Breast epithelium (tissue), 4 donors: Measurements from ENCODE around the gene NSF. TPM values are rescaled to one million over a fixed set of nuclear protein-coding genes. Genes with fewer than 3 reads are reported as not detected.

Experiments
- DNase-seq, 2 donors: peaks; one replicate each; pipeline ENCODE4 v3.0.0-alpha.2; 2019; ENCODE audit warnings: low spot score in 2 of 2
- H3K27ac ChIP-seq, 2 donors: fragments of 200-600 bp; sonication (generic) in 1 of 2; one replicate each; pipeline ENCODE4 v1.5.1; 2016 to 2019; ENCODE audit warnings: mild to moderate bottlenecking in 1 of 2
- H3K27me3 ChIP-seq, 2 donors: fragments of 200-600 bp; sonication (generic) in 1 of 2; one replicate each; pipeline versions ENCODE4 v1.5.1 to v1.6.0; 2017 to 2019; ENCODE audit warnings: control low read depth in 1 of 2, mild to moderate bottlenecking in 1 of 2
- H3K36me3 ChIP-seq: fragments of 200-600 bp; one replicate; pipeline ENCODE4 v1.5.1; 2019
- H3K4me1 ChIP-seq, 2 donors: fragments of 200-600 bp; sonication (generic); one replicate each; pipeline ENCODE4 v1.5.1; 2016 to 2019; ENCODE audit warnings: control low read depth in 1 of 2
- H3K4me3 ChIP-seq, 3 donors: fragments of 200-600 bp; sonication (generic); 1 replicate in 2 of 3; 2 replicates in 1 of 3; pipeline ENCODE4 v1.5.1; 2016 to 2019; ENCODE audit warnings: mild to moderate bottlenecking in 3 of 3, moderate library complexity in 2 of 3
- H3K9me3 ChIP-seq, 2 donors: fragments of 200-600 bp; sonication (generic) in 1 of 2; one replicate each; pipeline ENCODE4 v1.5.1; 2016 to 2019; ENCODE audit warnings: control low read depth in 1 of 2
- POLR2A ChIP-seq: fragments of 450-650 bp; IDR thresholded peaks from one replicate; pipeline ENCODE4 v1.6.1; 2016; ENCODE audit warnings: antibody characterized with exemption, mild to moderate bottlenecking, moderate library complexity
- POLR2AphosphoS5 ChIP-seq, 3 donors: sonication (generic); formaldehyde crosslinking; IDR thresholded peaks; one replicate each; pipeline ENCODE4 v1.6.1; 2017; ENCODE audit warnings: antibody characterized with exemption in 3 of 3
- intact Hi-C: fragments of 100-400 bp; cut with DNase I; formaldehyde crosslinking; loops from one replicate; pipeline ENCODE4 v1.15.1; 2023; ENCODE audit warnings: low total_unique reads
- total RNA-seq, 3 donors: library from RNA; depleted of rRNA; stranded (reverse); fragments of >200 nt; gene quantifications; one replicate each; pipeline ENCODE4 v1.1.0, GENCODE V29; 2016
- TF ChIP-seq, protein P1 (sequence below), 3 donors: fragments of 450-650 bp; IDR thresholded peaks; one replicate each; pipeline ENCODE4 v1.5.1; 2016 to 2017; ENCODE audit warnings: antibody characterized with exemption in 3 of 3, mild to moderate bottlenecking in 3 of 3, moderate library complexity in 3 of 3

Gene NSF
- total RNA-seq, 3 donors from 2014 or later = 22.1 to 38.1 (median 38.0) TPM

- Histone ChIP-seq H3K4me1 (no peaks in the 10 kb centered on the region), H3K36me3 (no peaks in the 10 kb centered on the region), H3K27ac (no peak overlapping the region), H3K4me3 (no peak overlapping the region), H3K9me3 (no peaks in the 10 kb centered on the region), H3K27me3 (no peaks in the 10 kb centered on the region)
- TF ChIP-seq, protein P1, sequence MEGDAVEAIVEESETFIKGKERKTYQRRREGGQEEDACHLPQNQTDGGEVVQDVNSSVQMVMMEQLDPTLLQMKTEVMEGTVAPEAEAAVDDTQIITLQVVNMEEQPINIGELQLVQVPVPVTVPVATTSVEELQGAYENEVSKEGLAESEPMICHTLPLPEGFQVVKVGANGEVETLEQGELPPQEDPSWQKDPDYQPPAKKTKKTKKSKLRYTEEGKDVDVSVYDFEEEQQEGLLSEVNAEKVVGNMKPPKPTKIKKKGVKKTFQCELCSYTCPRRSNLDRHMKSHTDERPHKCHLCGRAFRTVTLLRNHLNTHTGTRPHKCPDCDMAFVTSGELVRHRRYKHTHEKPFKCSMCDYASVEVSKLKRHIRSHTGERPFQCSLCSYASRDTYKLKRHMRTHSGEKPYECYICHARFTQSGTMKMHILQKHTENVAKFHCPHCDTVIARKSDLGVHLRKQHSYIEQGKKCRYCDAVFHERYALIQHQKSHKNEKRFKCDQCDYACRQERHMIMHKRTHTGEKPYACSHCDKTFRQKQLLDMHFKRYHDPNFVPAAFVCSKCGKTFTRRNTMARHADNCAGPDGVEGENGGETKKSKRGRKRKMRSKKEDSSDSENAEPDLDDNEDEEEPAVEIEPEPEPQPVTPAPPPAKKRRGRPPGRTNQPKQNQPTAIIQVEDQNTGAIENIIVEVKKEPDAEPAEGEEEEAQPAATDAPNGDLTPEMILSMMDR (IDR thresholded peaks at IDR 0.05) = no peak
- TF ChIP-seq POLR2A (no peak), POLR2AphosphoS5 (IDR thresholded peaks at IDR 0.05) (no peak)
- DNase-seq = no peak
- intact Hi-C loops = loop anchor here (10.0 kb wide), 1 partner anchor 1605 kb away; the partner anchor contains the start of genes ACBD4 and PLCD3
Observed at GRCh38 chr17:46739982-46740381, 149.5 kb downstream of the NSF start.

DNA sequence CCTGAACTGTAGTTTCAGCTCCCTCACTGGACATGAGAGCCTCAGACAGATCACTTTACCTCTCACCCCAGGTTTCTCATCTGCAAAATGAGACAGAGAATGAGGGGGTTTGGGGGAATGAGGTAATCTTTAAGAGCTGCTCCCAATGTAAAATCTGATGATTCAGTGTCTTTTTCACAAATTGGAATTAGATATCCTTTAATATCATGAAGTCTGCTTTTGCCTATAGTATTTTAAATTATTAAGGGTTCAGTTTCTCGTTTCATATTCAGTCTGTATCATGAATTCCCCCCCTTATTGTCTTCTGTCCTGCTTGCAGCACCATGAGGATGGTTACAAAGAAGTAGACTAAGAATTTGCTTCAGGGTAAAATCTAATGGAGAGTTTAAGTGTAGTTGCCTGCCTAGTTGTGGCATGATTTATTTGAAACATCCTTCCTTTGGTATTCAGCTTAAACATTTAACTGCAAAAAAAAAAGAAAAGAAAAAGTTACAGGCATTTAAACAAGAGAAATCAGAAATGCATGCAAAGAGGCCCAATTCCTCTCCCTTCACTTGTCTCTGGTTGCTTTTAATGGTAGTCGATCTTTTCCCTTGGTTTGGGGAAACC lies 150.8 kb downstream of the NSF start:
- no peak overlapping the region for H3K27ac ChIP-seq
- intact Hi-C loops = loop anchor here (10.0 kb wide), 1 partner anchor 1606 kb away; the partner anchor contains the start of genes ACBD4 and PLCD3
- no peak for DNase-seq
- no peaks in the 10 kb centered on the region for H3K36me3 ChIP-seq
- H3K4me1 ChIP-seq = no peaks in the 10 kb centered on the region
- no peaks in the 10 kb centered on the region for H3K9me3 ChIP-seq
- TF ChIP-seq POLR2A (no peak), POLR2AphosphoS5 (IDR thresholded peaks at IDR 0.05) (no peak)
- TF ChIP-seq, protein P1 (IDR thresholded peaks at IDR 0.05) = no peak
- no peaks in the 10 kb centered on the region for H3K27me3 ChIP-seq
- H3K4me3 ChIP-seq = no peak overlapping the region

GRCh38 chr17:46742565-46743270 lies 152.2 kb downstream of the NSF start:
- intact Hi-C loops = loop anchor here (10.0 kb wide), 1 partner anchor 1608 kb away; the partner anchor contains the start of genes ACBD4 and PLCD3
- Histone ChIP-seq H3K27me3 (no peaks in the 10 kb centered on the region), H3K4me3 (no peak overlapping the region), H3K27ac (peak overlapping the region in 1 of 2 donors; percentile 22), H3K9me3 (no peaks in the 10 kb centered on the region), H3K4me1 (no peaks in the 10 kb centered on the region), H3K36me3 (no peaks in the 10 kb centered on the region)
- peak in 1 of 2 donors; percentile 41 for DNase-seq
- TF ChIP-seq, protein P1 (IDR thresholded peaks at IDR 0.05) = no peak

DNA sequence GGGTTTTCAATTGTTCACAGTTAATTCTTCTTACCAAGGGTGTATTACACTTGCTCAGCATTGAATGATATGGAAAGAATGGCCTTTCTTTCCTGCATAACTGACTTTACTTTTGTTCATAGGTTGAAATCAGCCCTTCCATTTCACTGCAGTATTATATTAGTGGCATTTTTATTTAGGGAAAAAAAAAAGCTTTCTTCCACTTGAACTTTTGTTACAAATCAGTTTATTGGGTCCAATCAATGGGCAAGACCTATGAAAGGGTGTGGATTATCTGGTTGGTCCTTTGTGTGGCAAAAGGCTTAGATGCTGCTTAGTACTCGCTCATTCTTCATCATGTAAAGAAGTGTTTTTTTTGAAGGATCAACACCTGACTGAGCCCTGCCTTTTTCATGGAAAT lies 154.0 kb downstream of the NSF start:
- TF ChIP-seq POLR2A (no peak), POLR2AphosphoS5 (IDR thresholded peaks at IDR 0.05) (no peak)
- TF ChIP-seq, protein P1 (IDR thresholded peaks at IDR 0.05) = no peak
- no peaks in the 10 kb centered on the region for H3K27me3 ChIP-seq
- DNase-seq = no peak
- no peaks in the 10 kb centered on the region for H3K9me3 ChIP-seq
- intact Hi-C loops = loop anchor here (10.0 kb wide), 1 partner anchor 1610 kb away; the partner anchor contains the start of genes ACBD4 and PLCD3
- H3K36me3 ChIP-seq = no peaks in the 10 kb centered on the region
- peak overlapping the region in 1 of 2 donors; percentile 36 for H3K27ac ChIP-seq
- no peak overlapping the region for H3K4me3 ChIP-seq
- no peaks in the 10 kb centered on the region for H3K4me1 ChIP-seq

GRCh38 chr17:46745376-46745775 lies 154.9 kb downstream of the NSF start:
- no peak for DNase-seq
- TF ChIP-seq, protein P1 (IDR thresholded peaks at IDR 0.05) = no peak
- TF ChIP-seq POLR2AphosphoS5 (IDR thresholded peaks at IDR 0.05) = no peak
- intact Hi-C loops = loop anchor here (10.0 kb wide), 1 partner anchor 1611 kb away; the partner anchor contains the start of genes ACBD4 and PLCD3
- Histone ChIP-seq H3K27ac (peak overlapping the region; percentile 1 to 36), H3K9me3 (no peaks in the 10 kb centered on the region), H3K27me3 (no peaks in the 10 kb centered on the region), H3K4me3 (no peak overlapping the region), H3K36me3 (no peaks in the 10 kb centered on the region), H3K4me1 (no peaks in the 10 kb centered on the region)
